ENCODE results near the gene LRRK1.

The LRRK1 gene

DNA sequence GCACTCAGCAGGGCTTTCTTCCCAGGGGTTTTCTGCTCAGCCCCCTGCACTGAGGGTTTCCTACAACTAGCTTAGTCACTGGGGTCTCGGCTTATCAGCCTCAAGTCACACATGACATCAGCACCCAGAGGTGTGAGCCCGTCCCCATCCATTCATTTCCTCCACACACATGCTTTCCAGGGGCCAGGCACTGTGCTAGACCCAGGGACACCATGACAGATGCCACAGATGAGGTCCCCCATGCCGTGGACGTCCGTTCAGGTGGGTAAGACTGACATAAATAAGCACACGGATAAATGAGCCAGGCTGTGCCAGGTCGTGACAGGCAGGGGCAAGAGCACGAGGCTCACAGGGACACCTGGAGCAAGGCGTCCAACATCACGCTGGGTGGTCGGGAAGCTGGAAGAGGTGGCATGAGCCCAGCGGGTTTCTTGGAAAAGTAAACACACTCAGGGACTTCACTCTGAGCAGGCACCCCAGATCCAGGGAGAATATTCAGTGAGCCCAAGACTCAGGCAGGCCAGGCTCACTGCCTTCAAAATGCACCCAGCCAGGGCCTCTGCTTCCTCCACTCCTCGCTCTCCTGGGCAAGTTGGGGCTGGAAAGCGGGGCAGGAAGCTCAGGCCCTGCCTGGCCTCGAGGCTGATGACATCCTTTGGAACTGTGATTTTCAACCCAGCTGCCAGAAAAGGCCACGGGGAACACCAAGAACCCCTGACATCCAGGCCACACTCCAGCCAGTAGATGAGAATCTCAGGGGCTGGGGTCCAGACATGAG, 193.4 kb downstream of the LRRK1 start:
- no peak overlapping the region for H3K9ac ChIP-seq (ENCODE audit: low read depth, low read length, poor library complexity)
- peaks cover 0 to 3% (median 2%) of the 10 kb centered on the region in 3 experiments for H3K27me3 ChIP-seq (ENCODE audit: control insufficient read depth in 3 of 3, insufficient read depth in 3 of 3, low read depth in 1 of 3, low read length in 3 of 3)
- H3K4me2 ChIP-seq (ENCODE audit: insufficient read depth, low read length, poor library complexity, severe bottlenecking), result no peak overlapping the region
- H3K4ac ChIP-seq (ENCODE audit: low read length), result no peak overlapping the region
- H4K91ac ChIP-seq (ENCODE audit: low read depth, low read length, poor library complexity), result no peak overlapping the region
- no peak overlapping the region for H2BK15ac ChIP-seq (ENCODE audit: low read length)
- H3K18ac ChIP-seq (ENCODE audit: low read length), result peak overlapping the region; percentile 29
- H3K36me3 ChIP-seq (replicated peaks in 1 of 2; ENCODE audit: control insufficient read depth in 2 of 2, insufficient read depth in 2 of 2, low read length in 2 of 2), result no peaks in the 10 kb centered on the region
- H3K79me1 ChIP-seq (ENCODE audit: low read depth, low read length), result no peaks in the 10 kb centered on the region
- no peak overlapping the region for H2BK12ac ChIP-seq (ENCODE audit: low read length)
- DNase-seq (ENCODE audit: low spot score), result no peak
- no peak overlapping the region for H2AFZ ChIP-seq (ENCODE audit: low read length)
- peaks cover 4 to 5% of the 10 kb centered on the region in 2 donors for H3K9me3 ChIP-seq (replicated peaks in 1 of 2; ENCODE audit: control insufficient read depth in 2 of 2, insufficient read depth in 1 of 2, low read depth in 1 of 2, low read length in 2 of 2)
- no peak overlapping the region for H2AK5ac ChIP-seq (ENCODE audit: low read depth, low read length)
- H2BK120ac ChIP-seq (ENCODE audit: low read depth, low read length), result no peak overlapping the region
- no peak overlapping the region for H3K27ac ChIP-seq (replicated peaks; ENCODE audit: low read length)
- peaks cover 9 to 15% of the 10 kb centered on the region in 2 donors for H3K4me1 ChIP-seq (ENCODE audit: control insufficient read depth in 2 of 2, insufficient read depth in 1 of 2, low read depth in 1 of 2, low read length in 2 of 2)
- H3K14ac ChIP-seq (ENCODE audit: low read length), result peak overlapping the region; percentile 86
- no peak overlapping the region for H3K4me3 ChIP-seq (ENCODE audit: low read length in 2 of 2)
- H3K23ac ChIP-seq (ENCODE audit: low read depth, low read length, poor library complexity), result no peak overlapping the region
- H2BK5ac ChIP-seq (ENCODE audit: low read length), result no peak overlapping the region
- no CpG with 5 or more reads among the region's 16 CpGs for WGBS, 2 donors (ENCODE audit: extremely low coverage in 2 of 2, insufficient read length in 2 of 2, insufficient replicate concordance in 1 of 2)
- H4K8ac ChIP-seq (ENCODE audit: low read depth, low read length), result no peak overlapping the region

DNA sequence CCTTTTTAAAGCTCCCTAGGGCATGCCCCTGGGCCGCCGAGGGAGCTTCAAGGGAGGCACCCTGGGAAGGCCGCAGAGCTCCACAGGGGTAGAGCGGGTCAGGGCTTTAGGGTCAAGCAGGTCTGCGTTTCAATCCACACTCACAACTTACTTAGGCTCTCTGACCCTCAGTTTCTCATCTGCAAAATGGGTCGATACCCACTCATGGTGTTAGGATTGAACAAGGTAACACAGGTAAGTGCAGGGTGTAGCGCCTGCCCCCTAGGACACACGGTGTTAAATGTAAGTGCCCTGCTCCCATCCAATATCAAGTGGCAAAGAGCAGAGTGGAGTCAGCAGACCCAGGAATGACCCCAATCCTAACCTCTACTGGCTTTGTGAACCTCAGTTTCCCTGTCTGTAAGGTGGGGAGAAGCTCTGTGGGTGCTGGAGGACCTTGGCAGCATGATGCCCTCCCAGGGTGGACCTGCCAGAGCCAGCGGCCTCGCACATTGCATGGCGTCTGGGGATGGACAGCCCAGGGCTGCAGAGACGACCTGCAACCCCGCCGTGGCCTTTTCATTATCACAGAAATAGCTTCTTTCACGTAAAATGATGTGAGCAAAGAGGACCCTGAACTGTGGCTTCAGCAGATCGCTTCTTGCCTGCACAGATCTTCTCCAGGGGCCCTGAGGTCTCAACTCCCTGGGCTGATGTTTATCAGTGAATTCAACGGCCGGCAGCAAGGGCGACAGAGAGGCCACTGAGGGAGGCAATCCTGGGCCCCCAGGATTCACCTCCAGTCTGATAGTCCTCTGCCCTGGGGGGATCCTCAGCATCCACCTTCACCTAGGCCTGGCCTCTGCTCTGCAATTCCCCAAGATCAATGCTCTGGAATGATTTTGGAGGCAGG, 194.2 kb downstream of the LRRK1 start:
- DNase-seq (ENCODE audit: low spot score), result no peak
- H3K27ac ChIP-seq (replicated peaks; ENCODE audit: low read length), result no peak overlapping the region
- no peak overlapping the region for H3K9ac ChIP-seq (ENCODE audit: low read depth, low read length, poor library complexity)
- peak overlapping the region; percentile 27 for H2AK5ac ChIP-seq (ENCODE audit: low read depth, low read length)
- no peak overlapping the region for H3K23ac ChIP-seq (ENCODE audit: low read depth, low read length, poor library complexity)
- H3K4me2 ChIP-seq (ENCODE audit: insufficient read depth, low read length, poor library complexity, severe bottlenecking), result no peak overlapping the region
- no peaks in the 10 kb centered on the region for H3K36me3 ChIP-seq (replicated peaks in 1 of 2; ENCODE audit: control insufficient read depth in 2 of 2, insufficient read depth in 2 of 2, low read length in 2 of 2)
- peaks cover 0 to 3% (median 2%) of the 10 kb centered on the region in 3 experiments for H3K27me3 ChIP-seq (ENCODE audit: control insufficient read depth in 3 of 3, insufficient read depth in 3 of 3, low read depth in 1 of 3, low read length in 3 of 3)
- H3K79me1 ChIP-seq (ENCODE audit: low read depth, low read length), result no peaks in the 10 kb centered on the region
- H2BK5ac ChIP-seq (ENCODE audit: low read length), result peak overlapping the region; percentile 60
- H2BK12ac ChIP-seq (ENCODE audit: low read length), result no peak overlapping the region
- H3K9me3 ChIP-seq (replicated peaks in 1 of 2; ENCODE audit: control insufficient read depth in 2 of 2, insufficient read depth in 1 of 2, low read depth in 1 of 2, low read length in 2 of 2), result peaks cover 3 to 4% of the 10 kb centered on the region in 2 donors
- no peak overlapping the region for H3K4me3 ChIP-seq (ENCODE audit: low read length in 2 of 2)
- WGBS, 2 donors (ENCODE audit: extremely low coverage in 2 of 2, insufficient read length in 2 of 2, insufficient replicate concordance in 1 of 2), result no CpG with 5 or more reads among the region's 19 CpGs
- H3K14ac ChIP-seq (ENCODE audit: low read length), result peak overlapping the region; percentile 64
- no peak overlapping the region for H4K91ac ChIP-seq (ENCODE audit: low read depth, low read length, poor library complexity)
- H2BK15ac ChIP-seq (ENCODE audit: low read length), result peak overlapping the region; percentile 22
- H2BK120ac ChIP-seq (ENCODE audit: low read depth, low read length), result no peak overlapping the region
- H3K4me1 ChIP-seq (ENCODE audit: control insufficient read depth in 2 of 2, insufficient read depth in 1 of 2, low read depth in 1 of 2, low read length in 2 of 2), result peaks cover 9 to 15% of the 10 kb centered on the region in 2 donors
- no peak overlapping the region for H3K4ac ChIP-seq (ENCODE audit: low read length)
- no peak overlapping the region for H2AFZ ChIP-seq (ENCODE audit: low read length)
- no peak overlapping the region for H4K8ac ChIP-seq (ENCODE audit: low read depth, low read length)
- H3K18ac ChIP-seq (ENCODE audit: low read length), result peak overlapping the region; percentile 66

DNA sequence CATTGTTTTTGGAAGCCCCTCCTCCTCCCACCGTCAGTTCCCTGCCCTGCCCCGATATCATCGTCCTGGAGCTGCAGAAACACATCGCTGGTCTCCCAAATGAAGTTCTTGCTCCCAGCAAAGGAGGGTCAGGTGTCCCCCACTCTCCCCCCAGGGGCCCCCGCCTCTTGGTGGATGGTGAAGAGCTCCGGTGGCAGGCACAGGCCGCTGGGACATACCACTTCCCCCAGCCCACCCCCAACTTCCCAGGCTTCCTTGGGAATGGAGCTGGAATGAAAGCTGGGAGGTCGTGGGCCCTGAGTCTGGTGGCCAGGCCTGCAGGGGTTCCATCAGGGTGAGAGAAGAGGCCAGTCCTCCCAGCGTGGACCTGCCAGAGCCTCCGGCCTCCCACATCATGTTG, 195.0 kb downstream of the LRRK1 start:
- DNase-seq (ENCODE audit: low spot score), result no peak
- no peak overlapping the region for H3K4me2 ChIP-seq (ENCODE audit: insufficient read depth, low read length, poor library complexity, severe bottlenecking)
- H2BK15ac ChIP-seq (ENCODE audit: low read length), result no peak overlapping the region
- H3K18ac ChIP-seq (ENCODE audit: low read length), result peak overlapping the region; percentile 92
- H3K23ac ChIP-seq (ENCODE audit: low read depth, low read length, poor library complexity), result no peak overlapping the region
- H3K4ac ChIP-seq (ENCODE audit: low read length), result peak overlapping the region; percentile 15
- no peaks in the 10 kb centered on the region for H3K9me3 ChIP-seq (replicated peaks in 1 of 2; ENCODE audit: control insufficient read depth in 2 of 2, insufficient read depth in 1 of 2, low read depth in 1 of 2, low read length in 2 of 2)
- H3K9ac ChIP-seq (ENCODE audit: low read depth, low read length, poor library complexity), result no peak overlapping the region
- peak overlapping the region; percentile 76 for H2AK5ac ChIP-seq (ENCODE audit: low read depth, low read length)
- H3K79me1 ChIP-seq (ENCODE audit: low read depth, low read length), result no peaks in the 10 kb centered on the region
- no peak overlapping the region for H2BK120ac ChIP-seq (ENCODE audit: low read depth, low read length)
- no peak overlapping the region for H3K4me3 ChIP-seq (ENCODE audit: low read length in 2 of 2)
- H2BK5ac ChIP-seq (ENCODE audit: low read length), result peak overlapping the region; percentile 60
- no peak overlapping the region for H4K91ac ChIP-seq (ENCODE audit: low read depth, low read length, poor library complexity)
- H2BK12ac ChIP-seq (ENCODE audit: low read length), result no peak overlapping the region
- H4K8ac ChIP-seq (ENCODE audit: low read depth, low read length), result peak overlapping the region; percentile 48
- peaks cover 9 to 15% of the 10 kb centered on the region in 2 donors for H3K4me1 ChIP-seq (ENCODE audit: control insufficient read depth in 2 of 2, insufficient read depth in 1 of 2, low read depth in 1 of 2, low read length in 2 of 2)
- no peak overlapping the region for H2AFZ ChIP-seq (ENCODE audit: low read length)
- H3K27me3 ChIP-seq (ENCODE audit: control insufficient read depth in 3 of 3, insufficient read depth in 3 of 3, low read depth in 1 of 3, low read length in 3 of 3), result peaks cover 0 to 8% (median 2%) of the 10 kb centered on the region in 3 experiments
- H3K27ac ChIP-seq (replicated peaks; ENCODE audit: low read length), result no peak overlapping the region
- no peak overlapping the region for H3K14ac ChIP-seq (ENCODE audit: low read length)
- H3K36me3 ChIP-seq (replicated peaks in 1 of 2; ENCODE audit: control insufficient read depth in 2 of 2, insufficient read depth in 2 of 2, low read length in 2 of 2), result no peaks in the 10 kb centered on the region
- no CpG with 5 or more reads among the region's 10 CpGs for WGBS, 2 donors (ENCODE audit: extremely low coverage in 2 of 2, insufficient read length in 2 of 2, insufficient replicate concordance in 1 of 2)

DNA sequence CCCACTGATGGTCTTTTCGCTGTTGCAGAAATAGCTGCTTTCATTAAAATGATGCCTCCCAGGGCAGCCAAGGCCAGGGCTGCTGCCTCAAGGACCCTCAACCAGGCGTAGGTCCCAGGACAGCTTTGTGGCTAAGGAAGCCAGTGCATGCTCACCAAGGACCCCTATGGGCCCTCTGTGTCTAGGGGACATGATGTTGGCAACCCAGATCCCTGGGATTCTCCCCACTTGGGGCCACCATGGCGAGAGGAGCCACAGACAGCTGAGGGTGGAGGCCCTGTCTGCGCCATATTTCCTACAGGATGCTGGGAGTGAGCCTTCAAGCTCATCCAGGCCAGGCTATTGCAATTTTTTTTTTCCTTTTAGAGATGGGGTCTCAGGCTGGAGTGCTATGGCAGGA, 195.5 kb downstream of the LRRK1 start:
- H3K4ac ChIP-seq (ENCODE audit: low read length), result no peak overlapping the region
- peak overlapping the region; percentile 48 for H4K8ac ChIP-seq (ENCODE audit: low read depth, low read length)
- no peak overlapping the region for H3K4me3 ChIP-seq (ENCODE audit: low read length in 2 of 2)
- H3K36me3 ChIP-seq (replicated peaks in 1 of 2; ENCODE audit: control insufficient read depth in 2 of 2, insufficient read depth in 2 of 2, low read length in 2 of 2), result no peaks in the 10 kb centered on the region
- H3K9ac ChIP-seq (ENCODE audit: low read depth, low read length, poor library complexity), result no peak overlapping the region
- peak overlapping the region; percentile 92 for H3K18ac ChIP-seq (ENCODE audit: low read length)
- H2BK120ac ChIP-seq (ENCODE audit: low read depth, low read length), result no peak overlapping the region
- no peak overlapping the region for H3K27ac ChIP-seq (replicated peaks; ENCODE audit: low read length)
- H4K91ac ChIP-seq (ENCODE audit: low read depth, low read length, poor library complexity), result no peak overlapping the region
- H3K23ac ChIP-seq (ENCODE audit: low read depth, low read length, poor library complexity), result peak overlapping the region; percentile 58
- H2AK5ac ChIP-seq (ENCODE audit: low read depth, low read length), result peak overlapping the region; percentile 76
- H2AFZ ChIP-seq (ENCODE audit: low read length), result no peak overlapping the region
- H2BK5ac ChIP-seq (ENCODE audit: low read length), result peak overlapping the region; percentile 60
- H3K27me3 ChIP-seq (ENCODE audit: control insufficient read depth in 3 of 3, insufficient read depth in 3 of 3, low read depth in 1 of 3, low read length in 3 of 3), result peaks cover 0 to 8% (median 2%) of the 10 kb centered on the region in 3 experiments
- no CpG with 5 or more reads among the region's 4 CpGs for WGBS, 2 donors (ENCODE audit: extremely low coverage in 2 of 2, insufficient read length in 2 of 2, insufficient replicate concordance in 1 of 2)
- H2BK12ac ChIP-seq (ENCODE audit: low read length), result peak overlapping the region; percentile 32
- H3K4me2 ChIP-seq (ENCODE audit: insufficient read depth, low read length, poor library complexity, severe bottlenecking), result no peak overlapping the region
- H3K4me1 ChIP-seq (ENCODE audit: control insufficient read depth in 2 of 2, insufficient read depth in 1 of 2, low read depth in 1 of 2, low read length in 2 of 2), result peaks cover 9 to 15% of the 10 kb centered on the region in 2 donors
- H3K79me1 ChIP-seq (ENCODE audit: low read depth, low read length), result no peaks in the 10 kb centered on the region
- no peak for DNase-seq (ENCODE audit: low spot score)
- no peaks in the 10 kb centered on the region for H3K9me3 ChIP-seq (replicated peaks in 1 of 2; ENCODE audit: control insufficient read depth in 2 of 2, insufficient read depth in 1 of 2, low read depth in 1 of 2, low read length in 2 of 2)
- H3K14ac ChIP-seq (ENCODE audit: low read length), result no peak overlapping the region
- peak overlapping the region; percentile 50 for H2BK15ac ChIP-seq (ENCODE audit: low read length)

Measured in neuronal stem cell (in vitro differentiated cells).